ENCODE data around the gene PARN. TPM values are rescaled to one million over a fixed set of nuclear protein-coding genes. Genes with fewer than 3 reads are reported as not detected.

The PARN gene
- total and polyA plus RNA-seq, 12 donors = 11.7 to 121 (median 35.6) TPM

DNA sequence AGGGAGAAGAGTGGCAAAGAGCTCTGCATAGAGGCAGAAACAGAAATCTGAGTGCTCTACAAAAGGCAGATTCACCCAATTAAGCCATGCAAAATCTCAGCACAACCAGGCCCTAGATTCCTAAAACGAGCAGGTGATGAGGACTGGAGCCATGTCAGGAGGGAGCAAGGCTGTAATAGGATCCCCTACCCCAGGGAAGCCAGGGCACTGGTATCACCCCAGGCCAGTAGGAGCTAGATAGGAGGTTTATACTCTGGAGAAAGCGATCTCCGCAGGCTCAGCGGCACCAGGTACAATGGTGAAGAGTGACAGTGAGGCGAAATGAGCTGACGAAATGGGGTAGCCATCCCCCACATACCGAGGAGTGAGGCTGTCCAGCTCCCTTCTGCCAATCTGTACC, 171.5 kb downstream of the PARN start:
- H3K27ac ChIP-seq = no peak overlapping the region
- no peak for DNase-seq
- no peak for TF ChIP-seq POLR2A (IDR thresholded peaks at IDR 0.05)
- TF ChIP-seq, protein P1, sequence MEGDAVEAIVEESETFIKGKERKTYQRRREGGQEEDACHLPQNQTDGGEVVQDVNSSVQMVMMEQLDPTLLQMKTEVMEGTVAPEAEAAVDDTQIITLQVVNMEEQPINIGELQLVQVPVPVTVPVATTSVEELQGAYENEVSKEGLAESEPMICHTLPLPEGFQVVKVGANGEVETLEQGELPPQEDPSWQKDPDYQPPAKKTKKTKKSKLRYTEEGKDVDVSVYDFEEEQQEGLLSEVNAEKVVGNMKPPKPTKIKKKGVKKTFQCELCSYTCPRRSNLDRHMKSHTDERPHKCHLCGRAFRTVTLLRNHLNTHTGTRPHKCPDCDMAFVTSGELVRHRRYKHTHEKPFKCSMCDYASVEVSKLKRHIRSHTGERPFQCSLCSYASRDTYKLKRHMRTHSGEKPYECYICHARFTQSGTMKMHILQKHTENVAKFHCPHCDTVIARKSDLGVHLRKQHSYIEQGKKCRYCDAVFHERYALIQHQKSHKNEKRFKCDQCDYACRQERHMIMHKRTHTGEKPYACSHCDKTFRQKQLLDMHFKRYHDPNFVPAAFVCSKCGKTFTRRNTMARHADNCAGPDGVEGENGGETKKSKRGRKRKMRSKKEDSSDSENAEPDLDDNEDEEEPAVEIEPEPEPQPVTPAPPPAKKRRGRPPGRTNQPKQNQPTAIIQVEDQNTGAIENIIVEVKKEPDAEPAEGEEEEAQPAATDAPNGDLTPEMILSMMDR (IDR thresholded peaks at IDR 0.05) = no peak
- H3K36me3 ChIP-seq (replicated peaks in 1 of 2) = no peaks in the 10 kb centered on the region
- intact Hi-C loops (cut with DNase I) = no loop called here
- peaks cover 0 to 3% of the 10 kb centered on the region in 2 donors for H3K4me1 ChIP-seq (replicated peaks in 1 of 2)
- 91 to 96% (median 92%) methylated on average over 7 of the region's 7 CpGs for WGBS, 4 donors
- no peaks in the 10 kb centered on the region for H3K9me3 ChIP-seq (replicated peaks in 1 of 3)
- H3K4me3 ChIP-seq = no peak overlapping the region
- no peaks in the 10 kb centered on the region for H3K27me3 ChIP-seq

DNA sequence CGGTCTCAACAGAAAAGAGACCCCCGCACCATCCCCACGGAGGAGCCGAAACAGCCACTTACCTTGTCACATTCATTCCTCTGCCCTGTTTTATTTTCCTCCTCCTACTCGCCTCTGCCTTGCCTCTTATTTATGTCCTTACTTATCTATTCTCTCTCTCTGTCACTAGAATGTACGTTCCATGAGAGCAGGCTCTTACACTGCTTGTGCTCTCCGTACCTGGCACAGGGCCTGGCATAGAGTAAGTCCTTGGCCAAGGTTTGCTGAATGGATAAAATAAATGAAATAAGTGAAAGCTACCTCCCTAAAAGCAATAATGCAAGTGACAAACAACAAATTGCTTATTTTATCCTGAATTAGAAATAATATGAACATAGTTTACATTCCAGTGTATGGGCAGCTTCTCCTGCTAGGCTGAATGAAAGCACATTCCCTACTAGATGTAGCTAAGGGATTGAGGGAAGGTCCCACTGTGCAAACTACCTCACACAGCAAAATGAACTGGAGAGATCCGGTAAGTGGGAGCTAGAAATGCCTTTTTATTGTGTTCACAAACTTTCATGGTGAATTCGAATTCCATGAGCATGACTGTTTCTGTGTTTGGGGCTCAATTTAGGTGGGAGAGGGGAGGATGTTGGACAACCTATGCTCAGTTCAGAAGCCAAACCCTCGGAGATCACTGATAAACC, 173.1 kb downstream of the PARN start:
- WGBS, 4 donors = 90 to 94% (median 92%) methylated on average over 10 of the region's 10 CpGs
- Histone ChIP-seq H3K27me3 (no peaks in the 10 kb centered on the region), H3K4me1 (replicated peaks in 1 of 2) (peaks cover 0 to 3% of the 10 kb centered on the region in 2 donors), H3K27ac (no peak overlapping the region), H3K9me3 (replicated peaks in 1 of 3) (no peaks in the 10 kb centered on the region), H3K4me3 (no peak overlapping the region), H3K36me3 (replicated peaks in 1 of 2) (no peaks in the 10 kb centered on the region)
- TF ChIP-seq, protein P1 (IDR thresholded peaks at IDR 0.05) = no peak
- no peak for TF ChIP-seq POLR2A (IDR thresholded peaks at IDR 0.05)
- no peak for DNase-seq
- intact Hi-C loops (cut with DNase I) = no loop called here

DNA sequence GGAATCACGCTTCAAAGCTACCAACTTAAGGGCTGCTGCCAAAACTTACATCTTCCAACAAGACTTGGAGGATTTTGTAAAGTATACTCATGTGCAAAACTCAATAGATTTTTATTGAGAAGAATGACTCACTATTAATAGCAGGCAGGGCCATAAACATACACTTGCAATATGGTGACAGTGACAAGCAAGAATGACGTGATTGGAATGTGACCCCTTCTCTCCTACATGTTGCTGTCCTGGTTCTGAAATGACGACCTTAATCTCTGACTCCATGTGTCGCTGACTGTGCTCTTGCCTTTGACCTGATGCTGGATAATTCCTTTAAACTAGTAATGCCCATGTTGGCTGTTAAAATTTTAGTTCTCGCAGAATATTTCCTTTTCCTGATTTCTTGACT, 174.5 kb downstream of the PARN start:
- Histone ChIP-seq H3K4me3 (no peak overlapping the region), H3K9me3 (replicated peaks in 1 of 3) (no peaks in the 10 kb centered on the region), H3K27ac (no peak overlapping the region), H3K27me3 (no peaks in the 10 kb centered on the region), H3K36me3 (replicated peaks in 1 of 2) (no peaks in the 10 kb centered on the region), H3K4me1 (replicated peaks in 1 of 2) (peaks cover 0 to 3% of the 10 kb centered on the region in 2 donors)
- intact Hi-C loops (cut with DNase I) = no loop called here
- 79 to 87% (median 82%) methylated on average over 5 of the region's 5 CpGs for WGBS, 4 donors
- no peak for TF ChIP-seq POLR2A (IDR thresholded peaks at IDR 0.05)
- TF ChIP-seq, protein P1 (IDR thresholded peaks at IDR 0.05) = no peak
- no peak for DNase-seq

DNA sequence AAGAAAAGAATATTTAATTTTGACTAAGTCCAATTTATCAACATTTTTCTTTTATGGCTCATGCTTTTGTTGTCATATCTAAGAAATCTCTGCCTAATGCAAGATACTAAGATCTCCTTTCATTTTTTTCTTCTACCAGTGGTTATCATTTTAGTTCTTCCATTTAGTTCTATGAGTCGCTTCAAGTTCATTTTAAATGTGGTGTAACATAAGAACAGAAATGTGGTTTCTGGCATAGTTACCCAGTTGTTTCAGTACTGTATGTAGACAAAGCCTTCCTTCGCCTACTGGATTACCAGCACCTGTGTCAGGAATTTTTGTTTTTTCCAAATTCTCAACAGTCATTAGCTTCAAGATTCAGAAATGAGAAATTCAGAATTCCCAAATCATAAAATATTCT, 175.7 kb downstream of the PARN start:
- TF ChIP-seq POLR2A (IDR thresholded peaks at IDR 0.05) = no peak
- intact Hi-C loops (cut with DNase I) = no loop called here
- no peak overlapping the region for H3K27ac ChIP-seq
- no peak for DNase-seq
- no peaks in the 10 kb centered on the region for H3K9me3 ChIP-seq (replicated peaks in 1 of 3)
- H3K4me3 ChIP-seq = no peak overlapping the region
- 95 to 98% (median 96%) methylated on average over 2 of the region's 2 CpGs for WGBS, 4 donors
- no peaks in the 10 kb centered on the region for H3K27me3 ChIP-seq
- peaks cover 0 to 3% of the 10 kb centered on the region in 2 donors for H3K4me1 ChIP-seq (replicated peaks in 1 of 2)
- H3K36me3 ChIP-seq (replicated peaks in 1 of 2) = no peaks in the 10 kb centered on the region

DNA sequence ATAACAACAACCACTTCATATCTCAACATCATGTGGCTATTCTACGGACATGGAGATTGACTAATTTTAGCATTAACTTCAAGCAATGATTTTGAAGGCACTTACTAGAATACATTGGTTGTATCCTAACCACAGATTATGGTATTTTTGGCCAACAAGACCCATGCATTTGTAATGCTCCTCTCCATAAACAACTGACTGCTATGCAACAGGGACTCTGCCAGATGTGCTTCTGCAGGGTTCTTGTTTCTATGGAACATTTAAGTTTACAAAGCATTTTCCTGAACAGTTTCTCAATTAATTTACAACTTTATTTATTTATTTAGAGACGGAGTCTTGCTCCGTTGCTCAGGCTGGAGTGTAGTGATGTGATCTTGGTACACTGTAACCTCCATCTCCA, 178.0 kb downstream of the PARN start:
- Histone ChIP-seq H3K27me3 (no peaks in the 10 kb centered on the region), H3K9me3 (replicated peaks in 1 of 3) (no peaks in the 10 kb centered on the region), H3K36me3 (replicated peaks in 1 of 2) (no peaks in the 10 kb centered on the region), H3K4me1 (replicated peaks in 1 of 2) (no peaks in the 10 kb centered on the region), H3K27ac (no peak overlapping the region), H3K4me3 (no peak overlapping the region)
- no peak for DNase-seq
- intact Hi-C loops (cut with DNase I) = no loop called here
- TF ChIP-seq, protein P1 (IDR thresholded peaks at IDR 0.05) = no peak
- no peak for TF ChIP-seq POLR2A (IDR thresholded peaks at IDR 0.05)
- WGBS, 4 donors = 94 to 100% (median 96%) methylated on average over 3 of the region's 3 CpGs

Data from adrenal gland (tissue), 12 donors.